Testis (tissue), 3 donors: ENCODE data around the gene RAB36. TPM values are rescaled to one million over a fixed set of nuclear protein-coding genes. Genes with fewer than 3 reads are reported as not detected.

Experiments used
- DNase-seq: peaks from one replicate; pipeline ENCODE4 v3.0.0-alpha.2; 2019
- H3K27ac ChIP-seq, 2 donors: fragments of 200-600 bp; sonication (generic); one replicate each; pipeline ENCODE4 v1.5.1; 2019
- H3K27me3 ChIP-seq: fragments of 200-600 bp; sonication (generic); one replicate; pipeline ENCODE4 v1.5.1; 2019
- H3K36me3 ChIP-seq: fragments of 200-600 bp; sonication (generic); one replicate; pipeline ENCODE4 v1.5.1; 2017; ENCODE audit warnings: low read depth; ENCODE audit errors: missing control alignments
- H3K4me1 ChIP-seq: fragments of 200-600 bp; sonication (generic); one replicate; pipeline ENCODE4 v1.5.1; 2019
- H3K4me3 ChIP-seq, 2 donors: fragments of 200-600 bp; sonication (generic); one replicate each; pipeline ENCODE4 v1.5.1; 2017 to 2019
- H3K9me3 ChIP-seq: fragments of 200-600 bp; sonication (generic); one replicate; pipeline ENCODE4 v1.5.1; 2017
- POLR2A ChIP-seq: fragments of 450-650 bp; IDR thresholded peaks from one replicate; pipeline ENCODE4 v1.6.1; 2017; ENCODE audit warnings: antibody characterized with exemption, mild to moderate bottlenecking, moderate library complexity
- WGBS, 2 donors: methylation state at CpG; one replicate each; pipeline ENCODE4 v1.1.5; 2018; 5-methylcytosine and 5-hydroxymethylcytosine counted together
- intact Hi-C: fragments of 100-400 bp; cut with DNase I; formaldehyde crosslinking; loops from one replicate; pipeline ENCODE4 v1.15.1; 2023; ENCODE audit warnings: low total_unique reads
- polyA plus RNA-seq: library from polyadenylated mRNA; stranded (reverse); fragments of 350-450 nt; fragmentation: Illumina TruSeq; extraction: RNeasy Lipid Tissue Mini Kit (QIAGEN cat#74804); gene quantifications from one replicate; pipeline ENCODE4 v1.2.3, GENCODE V29; 2014; ENCODE audit warnings: low read depth, low replicate concordance; ENCODE audit not compliant: insufficient read depth
- total RNA-seq, 2 donors: library from RNA; depleted of rRNA; stranded (reverse); fragments of >200 nt; gene quantifications; one replicate each; pipeline ENCODE4 v1.2.3, GENCODE V29; 2016
- TF ChIP-seq, protein P1 (sequence below), 3 experiments: fragments of 450-650 bp in 2 of 3; fragments of 200-600 bp in 1 of 3; sonication (generic) in 1 of 3; IDR thresholded peaks; one replicate each; pipeline ENCODE4 v1.5.1; 2016 to 2019; ENCODE audit warnings: antibody characterized with exemption in 3 of 3, mild to moderate bottlenecking in 2 of 3, moderate library complexity in 1 of 3

The RAB36 gene
- total and polyA plus RNA-seq, 3 donors from 2014 or later = 7.4 to 11.1 (median 7.5) TPM

DNA sequence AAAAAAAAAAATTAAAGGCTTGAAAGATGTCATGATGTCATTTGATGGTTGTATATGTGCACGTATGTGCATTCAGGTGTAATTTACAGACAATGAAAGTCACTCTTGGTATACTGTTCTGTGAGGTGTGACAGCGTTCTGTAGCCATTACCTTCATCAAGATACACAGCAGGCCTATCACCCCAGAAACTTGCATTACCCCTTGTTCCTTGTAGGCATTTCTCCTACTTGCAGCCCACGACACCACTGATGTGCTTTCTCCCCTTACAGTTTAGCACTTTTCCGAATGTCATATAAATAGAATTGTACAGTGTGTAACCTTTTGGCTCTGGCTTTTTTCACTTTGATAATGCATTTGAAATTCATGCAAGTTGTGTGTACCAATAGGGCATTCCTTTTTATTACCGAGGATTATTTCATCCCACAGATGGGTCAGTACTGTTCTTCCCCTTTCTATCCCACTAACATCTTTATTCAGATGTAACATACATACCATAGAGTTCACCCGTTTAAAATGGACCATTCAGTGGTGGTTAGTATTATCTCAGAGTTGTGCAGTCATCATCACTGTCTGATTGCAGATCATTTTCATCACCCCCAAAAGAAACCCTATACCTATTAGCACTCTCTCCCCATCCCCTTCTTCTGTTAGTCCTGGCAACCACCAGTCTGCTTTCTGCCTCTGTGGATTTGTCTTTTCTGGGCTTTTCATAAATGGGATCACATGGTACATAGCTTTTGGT lies 65.3 kb downstream of the RAB36 start:
- 76 to 82% methylated on average over 6 of the region's 6 CpGs for WGBS, 2 donors
- no peaks in the 10 kb centered on the region for H3K9me3 ChIP-seq
- no peak for TF ChIP-seq POLR2A
- TF ChIP-seq, protein P1, sequence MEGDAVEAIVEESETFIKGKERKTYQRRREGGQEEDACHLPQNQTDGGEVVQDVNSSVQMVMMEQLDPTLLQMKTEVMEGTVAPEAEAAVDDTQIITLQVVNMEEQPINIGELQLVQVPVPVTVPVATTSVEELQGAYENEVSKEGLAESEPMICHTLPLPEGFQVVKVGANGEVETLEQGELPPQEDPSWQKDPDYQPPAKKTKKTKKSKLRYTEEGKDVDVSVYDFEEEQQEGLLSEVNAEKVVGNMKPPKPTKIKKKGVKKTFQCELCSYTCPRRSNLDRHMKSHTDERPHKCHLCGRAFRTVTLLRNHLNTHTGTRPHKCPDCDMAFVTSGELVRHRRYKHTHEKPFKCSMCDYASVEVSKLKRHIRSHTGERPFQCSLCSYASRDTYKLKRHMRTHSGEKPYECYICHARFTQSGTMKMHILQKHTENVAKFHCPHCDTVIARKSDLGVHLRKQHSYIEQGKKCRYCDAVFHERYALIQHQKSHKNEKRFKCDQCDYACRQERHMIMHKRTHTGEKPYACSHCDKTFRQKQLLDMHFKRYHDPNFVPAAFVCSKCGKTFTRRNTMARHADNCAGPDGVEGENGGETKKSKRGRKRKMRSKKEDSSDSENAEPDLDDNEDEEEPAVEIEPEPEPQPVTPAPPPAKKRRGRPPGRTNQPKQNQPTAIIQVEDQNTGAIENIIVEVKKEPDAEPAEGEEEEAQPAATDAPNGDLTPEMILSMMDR (IDR thresholded peaks at IDR 0.05) = no peak
- H3K4me1 ChIP-seq = peaks cover 23% of the 10 kb centered on the region
- DNase-seq = no peak
- no peaks in the 10 kb centered on the region for H3K36me3 ChIP-seq
- H3K4me3 ChIP-seq = no peak overlapping the region
- H3K27me3 ChIP-seq = no peaks in the 10 kb centered on the region
- H3K27ac ChIP-seq = no peak overlapping the region
- intact Hi-C loops = no loop called here

DNA sequence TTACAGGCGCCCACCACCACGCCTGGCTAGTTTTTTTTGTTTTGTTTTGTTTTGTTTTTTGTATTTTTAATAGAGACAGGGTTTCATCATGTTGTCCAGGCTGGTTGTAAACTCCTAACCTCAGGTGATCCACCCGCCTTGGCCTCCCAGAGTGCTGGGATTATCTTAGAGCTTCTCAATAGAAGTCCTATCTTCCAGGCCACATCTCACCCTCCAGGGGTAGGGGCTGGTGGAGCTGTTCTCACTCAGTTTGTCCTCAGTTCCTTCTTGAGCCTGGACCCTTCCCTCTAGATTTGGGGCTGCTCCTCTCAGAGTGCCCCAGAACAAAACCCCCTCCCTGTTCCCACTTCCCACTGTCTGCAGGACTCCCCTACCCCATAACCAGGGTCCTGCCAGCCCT lies 66.3 kb downstream of the RAB36 start:
- WGBS, 2 donors = 94 to 96% methylated on average over 3 of the region's 3 CpGs
- H3K4me3 ChIP-seq = no peak overlapping the region
- H3K4me1 ChIP-seq = peaks cover 23% of the 10 kb centered on the region

DNA sequence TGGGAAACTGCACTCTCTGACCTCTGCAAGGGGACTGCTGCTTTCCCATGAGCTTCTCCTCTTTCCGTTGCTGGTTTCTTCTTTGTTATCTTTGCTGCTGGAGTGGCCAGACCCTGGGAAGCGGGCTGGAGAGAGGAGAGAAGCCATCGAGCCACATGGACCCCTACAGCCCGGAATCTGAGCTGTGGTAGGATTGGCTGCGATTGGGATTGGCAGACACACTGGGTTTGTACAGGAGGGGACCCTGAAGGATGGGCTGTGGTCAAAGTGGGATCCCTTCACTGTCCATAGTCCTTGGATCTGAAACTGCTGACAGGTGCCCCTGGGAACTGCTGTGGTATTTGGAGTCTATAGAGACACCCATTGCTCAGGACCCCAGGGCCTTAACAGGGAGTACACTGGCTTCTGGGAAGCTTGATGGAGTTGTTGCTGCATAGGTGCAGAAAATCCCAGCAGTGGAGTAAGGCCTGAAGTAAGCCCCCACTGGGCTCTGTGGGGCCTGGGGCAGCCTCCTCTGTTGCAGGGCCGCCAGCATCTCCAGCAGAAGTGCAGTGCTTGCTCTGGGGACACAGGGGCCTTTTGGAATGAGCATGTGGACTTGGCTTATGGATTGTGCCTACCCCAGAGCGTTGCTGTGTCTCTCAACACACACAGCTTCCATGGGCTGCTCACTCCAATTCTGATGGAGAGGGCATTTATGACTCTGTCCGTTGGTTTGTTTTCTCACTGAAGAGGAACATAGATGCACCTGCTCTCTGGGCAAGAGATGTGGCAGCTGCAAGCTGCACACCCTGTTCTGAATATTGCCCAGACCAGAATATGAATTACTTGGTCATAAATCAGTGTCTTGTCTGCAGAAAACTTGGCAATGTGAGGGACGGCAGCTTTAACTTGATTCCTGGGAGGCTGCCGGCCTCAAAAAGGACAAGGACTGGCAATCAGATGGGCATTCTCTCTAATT lies 67.1 kb downstream of the RAB36 start:
- Histone ChIP-seq H3K4me1 (peaks cover 23% of the 10 kb centered on the region), H3K27me3 (no peaks in the 10 kb centered on the region), H3K9me3 (no peaks in the 10 kb centered on the region), H3K4me3 (no peak overlapping the region), H3K27ac (no peak overlapping the region), H3K36me3 (no peaks in the 10 kb centered on the region)
- intact Hi-C loops = no loop called here
- no peak for DNase-seq
- TF ChIP-seq, protein P1 (IDR thresholded peaks at IDR 0.05) = no peak
- no peak for TF ChIP-seq POLR2A
- 77 to 85% methylated on average over 8 to 10 of the region's 10 CpGs for WGBS, 2 donors

More for the DNA sequence above, 66.3 kb downstream of the RAB36 start:
- TF ChIP-seq, protein P1 (IDR thresholded peaks at IDR 0.05) = no peak
- no peak for TF ChIP-seq POLR2A
- Histone ChIP-seq H3K36me3 (no peaks in the 10 kb centered on the region), H3K9me3 (no peaks in the 10 kb centered on the region), H3K27me3 (no peaks in the 10 kb centered on the region), H3K27ac (no peak overlapping the region)
- DNase-seq = no peak
- intact Hi-C loops = no loop called here

DNA sequence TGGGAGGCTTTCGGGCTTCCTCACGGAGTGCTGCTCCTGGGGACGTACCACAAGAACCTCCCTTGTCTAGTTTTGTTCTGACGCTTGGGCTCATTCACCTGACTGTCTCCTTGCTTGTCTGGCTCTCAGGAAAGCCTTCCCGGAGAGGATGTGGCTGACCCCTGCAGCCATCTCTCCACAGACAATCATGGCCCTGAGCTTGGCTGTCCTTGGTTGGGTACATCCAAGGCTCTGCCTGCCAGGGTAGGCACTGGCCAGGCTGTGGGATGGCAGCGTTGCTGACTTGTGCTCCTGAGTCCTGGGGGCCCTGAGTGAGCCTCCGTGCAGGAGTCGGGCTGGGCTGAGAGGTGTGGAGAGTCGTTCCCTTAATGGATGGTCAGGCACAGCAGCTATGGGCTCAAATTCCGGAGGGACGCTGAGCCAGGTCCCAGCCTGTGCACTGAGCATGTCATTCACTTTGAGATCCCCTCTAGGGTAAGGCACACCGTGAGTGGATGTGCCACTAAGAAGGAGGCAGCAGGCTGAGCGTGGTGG lies 67.8 kb downstream of the RAB36 start:
- no peak overlapping the region for H3K4me3 ChIP-seq
- WGBS, 2 donors = 80 to 81% methylated on average over 12 to 13 of the region's 13 CpGs
- TF ChIP-seq POLR2A = no peak
- TF ChIP-seq, protein P1 (IDR thresholded peaks at IDR 0.05) = no peak
- H3K27me3 ChIP-seq = no peaks in the 10 kb centered on the region
- H3K36me3 ChIP-seq = no peaks in the 10 kb centered on the region
- no peak overlapping the region for H3K27ac ChIP-seq
- H3K9me3 ChIP-seq = no peaks in the 10 kb centered on the region
- intact Hi-C loops = no loop called here
- DNase-seq = no peak
- peaks cover 27% of the 10 kb centered on the region for H3K4me1 ChIP-seq
